OCI-LY7 (cell line): Measurements from ENCODE around the gene ZNF326. TPM values are rescaled to one million over a fixed set of nuclear protein-coding genes. Genes with fewer than 3 reads are reported as not detected.

Experiments used
- BruUV-seq: library from RNA; stranded (reverse); fragments of 400-500 nt; replicated peaks from 2 replicates; lab custom pipeline; 2021; lab: Mats Ljungman, UMichigan
- CTCF ChIA-PET: fragments of 300-600 bp; sonication (Branson Sonifier 250); formaldehyde crosslinking; loops from one replicate; lab custom pipeline; 2022; ENCODE audit warnings: antibody characterized with exemption; ENCODE audit not compliant: unreplicated experiment; lab: Charles Lee
- POLR2A ChIA-PET: fragments of 300-600 bp; sonication (Branson Sonifier 250); formaldehyde crosslinking; loops from one replicate; lab custom pipeline; 2022; ENCODE audit warnings: antibody characterized with exemption; lab: Charles Lee
- DNase-seq: peaks from one replicate; pipeline ENCODE4 v3.0.0-alpha.2; 2015; ENCODE audit warnings: low spot score
- H2AFZ ChIP-seq: fragments of 200-600 bp; sonication (generic), shearing (Covaris generic); 2 replicates; pipeline ENCODE4 v1.6.1; 2014; ENCODE audit warnings: mild to moderate bottlenecking, antibody characterized with exemption, low read length, moderate library complexity
- H3K27ac ChIP-seq: fragments of 200-600 bp; sonication (generic); 2 replicates; pipeline ENCODE4 v1.5.1; 2014; ENCODE audit warnings: mixed run types, low read depth, mild to moderate bottlenecking, moderate library complexity, low read length, inconsistent platforms; ENCODE audit not compliant: poor library complexity, severe bottlenecking
- H3K36me3 ChIP-seq: fragments of 200-600 bp; sonication (generic); 2 replicates; pipeline ENCODE4 v1.6.1; 2014; ENCODE audit warnings: mild to moderate bottlenecking, antibody characterized with exemption, low read length, moderate library complexity, mixed read lengths; ENCODE audit not compliant: insufficient read depth
- H3K4me1 ChIP-seq: fragments of 200-600 bp; sonication (generic); 2 replicates; pipeline ENCODE4 v1.5.1; 2014; ENCODE audit warnings: mild to moderate bottlenecking, low read length; ENCODE audit not compliant: insufficient read depth, poor library complexity, severe bottlenecking
- H3K4me2 ChIP-seq: fragments of 200-600 bp; sonication (generic); 2 replicates; pipeline ENCODE4 v1.6.1; 2014; ENCODE audit warnings: mild to moderate bottlenecking, low read length
- H3K4me3 ChIP-seq: fragments of 200-600 bp; sonication (generic); 2 replicates; pipeline ENCODE4 v1.5.1; 2014; ENCODE audit warnings: mild to moderate bottlenecking, low read depth, low read length; ENCODE audit not compliant: poor library complexity, severe bottlenecking
- H3K79me2 ChIP-seq: fragments of 200-600 bp; sonication (generic); 2 replicates; pipeline ENCODE4 v1.6.1; 2016; ENCODE audit warnings: low read depth, mild to moderate bottlenecking, low read length, moderate library complexity, mixed read lengths; ENCODE audit not compliant: insufficient read depth
- H3K9me2 ChIP-seq: fragments of 200-600 bp; sonication (generic); 2 replicates; pipeline ENCODE4 v1.6.1; 2016; ENCODE audit warnings: mild to moderate bottlenecking, low read length, mixed read lengths; ENCODE audit not compliant: insufficient read depth
- H3K9me3 ChIP-seq: fragments of 200-600 bp; sonication (generic); 2 replicates; pipeline ENCODE4 v1.6.1; 2014; ENCODE audit warnings: mild to moderate bottlenecking, mixed run types, low read length, mixed read lengths
- H4K20me1 ChIP-seq: fragments of 200-600 bp; sonication (generic); 2 replicates; pipeline ENCODE4 v1.6.1; 2014; ENCODE audit warnings: mild to moderate bottlenecking, antibody characterized with exemption, low read length, moderate library complexity, mixed read lengths; ENCODE audit not compliant: insufficient read depth
- CTCF ChIP-seq: fragments of 200-600 bp; sonication (generic); conservative IDR thresholded peaks from 2 replicates; pipeline ENCODE4 v1.5.1; 2014; ENCODE audit warnings: mild to moderate bottlenecking, antibody characterized with exemption, low read length, moderate library complexity, mixed read lengths
- EZH2phosphoT487 ChIP-seq: fragments of 200-600 bp; sonication (generic); IDR thresholded peaks from 2 replicates; pipeline ENCODE4 v1.6.1; 2018; ENCODE audit warnings: low read depth, borderline replicate concordance, mild to moderate bottlenecking, mixed run types, antibody characterized with exemption, low read length, moderate library complexity, mixed read lengths
- intact Hi-C: fragments of 100-400 bp; cut with micrococcal nuclease; formaldehyde crosslinking; loops from one replicate; pipeline ENCODE4 v1.10.0; 2022; ENCODE audit not compliant: unreplicated experiment
- total RNA-seq, 2 experiments: library from RNA; depleted of rRNA in 1 of 2; stranded (reverse); fragments of >200 nt in 1 of 2; shearing (Covaris generic) in 1 of 2; gene quantifications; 2 replicates each; pipeline ENCODE4 v1.2.3, GENCODE V29; 2014 to 2022

The ZNF326 gene
- total RNA-seq, 2 experiments from 2014 or later: 11.5 to 43.5 TPM

GRCh38 chr1:89954401-89954800 is 40.5 kb upstream of the ZNF326 start:
- Histone ChIP-seq H3K9me2 (no peaks in the 10 kb centered on the region), H4K20me1 (no peaks in the 10 kb centered on the region), H3K4me3 (no peak overlapping the region), H2AFZ (no peak overlapping the region), H3K4me1 (peaks cover 10% of the 10 kb centered on the region), H3K36me3 (no peaks in the 10 kb centered on the region), H3K9me3 (no peaks in the 10 kb centered on the region), H3K79me2 (no peaks in the 10 kb centered on the region), H3K27ac (no peak overlapping the region), H3K4me2 (no peak overlapping the region)
- no TSS peak for BruUV-seq
- no peak for TF ChIP-seq EZH2phosphoT487
- TF ChIP-seq CTCF: no peak
- intact Hi-C loops: no loop called here
- DNase-seq: no peak
- ChIA-PET POLR2A (no interaction called here), CTCF (no interaction called here)

GRCh38 chr1:89955311-89956205 is 39.4 kb upstream of the ZNF326 start:
- CTCF ChIA-PET: no interaction called here
- H4K20me1 ChIP-seq: no peaks in the 10 kb centered on the region
- no peaks in the 10 kb centered on the region for H3K9me3 ChIP-seq
- no peak overlapping the region for H3K4me2 ChIP-seq
- intact Hi-C loops: no loop called here
- TF ChIP-seq EZH2phosphoT487 (no peak), CTCF (no peak)
- no peak for DNase-seq
- BruUV-seq: no TSS peak
- no peak overlapping the region for H3K27ac ChIP-seq
- H3K9me2 ChIP-seq: no peaks in the 10 kb centered on the region
- peaks cover 10% of the 10 kb centered on the region for H3K4me1 ChIP-seq
- H2AFZ ChIP-seq: 0 out of 2 replicates have a peak overlapping the region, but pooled peaks have one; percentile 39
- no peaks in the 10 kb centered on the region for H3K79me2 ChIP-seq
- POLR2A ChIA-PET: interaction anchor here (0.5 kb wide), 1 partner anchor 10 kb away, joined by 3 read pairs; no protein-coding TSS in a partner anchor
- H3K36me3 ChIP-seq: no peaks in the 10 kb centered on the region
- no peak overlapping the region for H3K4me3 ChIP-seq

GRCh38 chr1:89957107-89957506 is 37.8 kb upstream of the ZNF326 start:
- no peak for TF ChIP-seq CTCF
- no peak for TF ChIP-seq EZH2phosphoT487
- no peak for DNase-seq
- Histone ChIP-seq H3K4me2 (no peak overlapping the region), H3K36me3 (no peaks in the 10 kb centered on the region), H3K4me3 (no peak overlapping the region), H3K9me2 (no peaks in the 10 kb centered on the region), H2AFZ (peak overlapping the region; percentile 1; the same call in 1 of the 2 replicates), H3K79me2 (no peaks in the 10 kb centered on the region), H4K20me1 (no peaks in the 10 kb centered on the region), H3K9me3 (no peaks in the 10 kb centered on the region), H3K27ac (no peak overlapping the region), H3K4me1 (peaks cover 12% of the 10 kb centered on the region)
- POLR2A ChIA-PET: interaction anchor here (0.5 to 1.4 kb wide), 3 partner anchors 83 to 1221 kb away, joined by 3 to 4 read pairs (median 3); no protein-coding TSS in a partner anchor
- BruUV-seq: no TSS peak
- CTCF ChIA-PET: no interaction called here
- intact Hi-C loops: no loop called here
